GM18502 (cell line): ENCODE data around the gene UGT1A8.
"Not testable (repeated sequence)": the region's sequence is repeated elsewhere in the genome, so short reads cannot be mapped to it uniquely, and the experiment has no call there.

Source experiments
- ATAC-seq: cut with Tn5 transposase; IDR thresholded peaks from one replicate; pipeline ENCODE4 v1.9.1; 2021; ENCODE audit warnings: mild to moderate bottlenecking; ENCODE audit not compliant: unreplicated experiment, poor library complexity

Gene UGT1A8

DNA sequence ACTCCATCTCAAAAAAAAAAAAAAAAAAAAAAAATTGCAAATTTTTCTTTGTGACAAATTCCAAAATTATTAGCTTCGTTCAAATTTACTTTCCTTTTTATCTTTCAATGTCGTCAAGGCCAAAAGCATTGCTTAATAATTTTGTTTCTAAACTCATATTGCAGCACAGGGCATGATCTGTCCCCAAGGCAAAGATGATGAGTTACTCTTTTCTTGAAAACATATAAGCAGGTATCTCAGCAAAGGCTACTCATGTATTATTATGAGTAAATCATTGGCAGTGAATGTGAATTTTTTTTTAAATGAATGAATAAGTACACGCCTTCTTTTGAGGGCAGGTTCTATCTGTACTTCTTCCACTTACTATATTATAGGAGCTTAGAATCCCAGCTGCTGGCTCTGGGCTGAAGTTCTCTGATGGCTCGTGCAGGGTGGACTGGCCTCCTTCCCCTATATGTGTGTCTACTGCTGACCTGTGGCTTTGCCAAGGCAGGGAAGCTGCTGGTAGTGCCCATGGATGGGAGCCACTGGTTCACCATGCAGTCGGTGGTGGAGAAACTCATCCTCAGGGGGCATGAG is 64.2 kb downstream of the UGT1A8 start, which contains the start of gene UGT1A7:
TSS of gene UGT1A7 (plus strand) at position 381 of the 579 bp plus-strand sequence. CDS start at position 418, 37 bp downstream.
- no peak for ATAC-seq

DNA sequence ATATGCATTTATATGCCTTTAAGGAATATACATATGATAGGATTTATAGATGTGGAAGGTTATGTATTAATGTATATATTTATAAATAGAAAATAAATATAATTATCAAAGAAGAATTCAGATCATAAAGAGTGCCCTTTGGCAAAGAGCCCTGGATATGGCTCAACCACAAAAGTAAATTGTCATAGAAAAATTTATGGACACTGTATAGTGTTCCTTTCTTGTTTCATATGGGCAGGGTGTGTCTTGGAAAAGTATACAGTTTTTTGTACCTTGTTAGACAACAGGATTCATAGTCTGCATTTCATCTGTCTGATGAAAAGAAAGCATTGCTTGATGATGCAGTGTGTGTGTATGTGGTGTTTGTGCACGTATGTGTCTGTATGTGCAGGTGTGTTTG is 67.2 kb downstream of the UGT1A8 start:
- no peak for ATAC-seq

GRCh38 chr2:233686928-233687327 is 69.5 kb downstream of the UGT1A8 start:
- no peak for ATAC-seq

DNA sequence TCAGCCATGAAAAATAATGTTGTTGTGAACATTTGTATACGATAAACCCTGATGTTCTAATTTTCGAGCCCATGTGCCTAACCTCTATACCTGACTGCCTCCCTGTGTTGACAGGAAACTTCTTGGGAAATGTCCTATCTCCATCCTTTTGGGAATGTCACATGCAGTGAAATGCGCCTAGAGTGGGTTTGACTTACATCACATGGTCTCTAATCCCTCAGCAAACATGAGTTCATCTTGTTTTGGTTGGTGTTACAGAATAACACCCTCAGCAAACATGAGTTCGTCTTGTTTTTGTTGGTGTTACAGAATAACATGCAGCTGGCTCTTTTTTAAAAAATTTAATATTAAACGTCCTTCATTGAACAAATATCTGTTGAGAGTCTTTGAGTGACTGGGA is 70.9 kb downstream of the UGT1A8 start:
- ATAC-seq = no peak

- no peak for ATAC-seq
Measured at GRCh38 chr2:233689031-233689430, 71.6 kb downstream of the UGT1A8 start.

DNA sequence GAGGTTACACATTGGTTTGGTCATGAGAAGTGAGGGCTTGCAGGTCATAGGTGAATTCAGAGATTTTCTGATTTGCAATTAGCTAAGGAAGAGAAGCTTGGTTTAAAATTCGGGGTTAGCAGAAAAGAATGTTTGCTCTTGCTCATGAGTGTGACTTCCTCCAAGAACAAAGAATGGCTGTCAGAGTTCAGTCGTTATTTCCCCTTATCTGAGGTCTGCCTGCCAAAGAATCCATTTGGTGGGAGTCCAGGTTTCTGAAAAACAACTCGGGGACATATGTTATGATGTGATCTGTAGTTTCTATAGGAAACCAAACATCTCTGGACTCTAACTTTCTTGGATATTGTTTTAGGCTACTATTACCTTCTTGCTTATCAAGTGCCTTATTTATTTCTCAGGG is 72.1 kb downstream of the UGT1A8 start:
- ATAC-seq = no peak

DNA sequence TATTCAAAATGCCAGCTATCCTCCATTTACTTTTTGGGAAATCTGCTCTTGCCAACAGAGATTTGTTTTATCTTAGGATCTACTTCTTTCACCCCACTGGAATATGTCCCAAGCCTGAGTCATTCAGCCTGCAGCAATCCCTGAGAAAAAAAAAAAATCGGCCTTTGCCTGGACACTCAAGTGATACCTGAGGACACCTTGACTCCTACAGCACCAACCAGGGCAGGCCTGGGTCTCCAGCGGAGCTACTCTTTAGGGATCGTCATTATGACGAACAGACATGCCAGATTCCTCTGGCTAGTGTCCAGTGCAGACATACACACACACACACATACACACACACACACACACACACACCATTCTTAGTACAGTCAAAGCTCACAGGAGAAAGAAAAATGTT is 73.0 kb downstream of the UGT1A8 start:
- ATAC-seq = no peak

DNA sequence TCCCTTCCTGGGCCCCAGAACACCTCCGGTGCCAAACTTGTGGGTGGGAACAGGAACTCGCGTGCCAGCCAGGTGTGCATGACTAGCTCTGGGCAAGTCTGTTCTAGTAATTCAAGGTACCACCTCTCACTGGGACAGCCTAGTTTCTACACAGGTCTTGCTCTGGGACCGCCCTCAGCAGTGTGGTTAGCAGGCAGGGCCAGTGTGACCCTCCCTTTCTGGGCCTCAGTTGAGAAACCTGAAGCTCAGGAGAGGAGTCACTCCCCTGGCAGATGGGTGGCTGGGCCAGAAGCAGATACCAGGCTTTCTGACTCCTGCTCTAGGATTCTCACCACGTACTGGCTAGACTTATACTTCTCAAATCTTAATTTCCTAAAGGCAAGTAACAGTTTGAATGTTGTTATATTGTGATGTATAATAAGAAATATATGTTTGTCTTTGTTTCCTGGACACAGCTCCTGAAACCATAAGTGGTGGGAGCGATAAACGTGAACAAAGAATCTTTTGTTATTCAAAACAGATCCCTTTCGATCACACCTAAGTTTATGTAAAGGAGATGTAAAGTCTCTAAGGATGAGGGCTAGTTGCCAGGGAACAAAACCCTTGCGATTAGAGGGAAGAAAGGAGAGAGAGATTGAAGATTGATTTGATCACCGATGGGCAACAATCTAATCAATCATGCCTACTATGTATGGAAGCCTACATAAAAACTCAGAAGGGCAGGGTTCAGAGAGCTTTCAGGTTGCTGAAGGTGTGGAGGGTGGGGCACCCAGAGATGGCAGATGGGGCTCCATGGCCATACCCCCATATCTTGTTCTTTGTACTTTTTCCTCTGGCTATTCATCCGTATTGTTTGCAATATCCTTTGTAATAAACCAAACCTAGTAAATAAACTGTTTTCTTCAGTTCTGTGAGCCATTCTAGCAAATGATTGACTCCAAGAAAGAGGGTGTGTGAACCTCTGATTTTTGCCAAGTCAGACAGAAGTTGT is 74.3 kb downstream of the UGT1A8 start:
- no peak for ATAC-seq

DNA sequence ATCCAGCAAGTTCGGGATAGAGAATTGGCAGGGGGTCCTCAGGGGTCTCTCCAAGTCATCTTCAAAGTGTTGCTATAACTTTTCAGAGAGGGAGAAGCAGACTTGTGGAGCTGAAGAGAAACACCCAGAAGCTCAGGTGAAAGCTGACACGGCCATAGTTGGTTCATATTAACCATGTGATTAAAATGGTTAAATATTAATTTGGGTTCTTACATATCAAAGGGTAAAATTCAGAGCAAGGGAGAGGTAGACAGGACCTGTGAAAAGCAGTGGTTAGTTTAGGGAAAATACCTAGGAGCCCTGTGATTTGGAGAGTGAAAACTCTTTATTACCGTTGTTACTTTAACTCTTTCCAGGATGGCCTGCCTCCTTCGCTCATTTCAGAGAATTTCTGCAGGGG is 75.2 kb downstream of the UGT1A8 start, which contains the start of gene UGT1A6:
TSS of gene UGT1A6 (plus strand) at position 243 of the 400 bp plus-strand sequence. CDS start at position 358, 115 bp downstream.
- ATAC-seq = no peak

DNA sequence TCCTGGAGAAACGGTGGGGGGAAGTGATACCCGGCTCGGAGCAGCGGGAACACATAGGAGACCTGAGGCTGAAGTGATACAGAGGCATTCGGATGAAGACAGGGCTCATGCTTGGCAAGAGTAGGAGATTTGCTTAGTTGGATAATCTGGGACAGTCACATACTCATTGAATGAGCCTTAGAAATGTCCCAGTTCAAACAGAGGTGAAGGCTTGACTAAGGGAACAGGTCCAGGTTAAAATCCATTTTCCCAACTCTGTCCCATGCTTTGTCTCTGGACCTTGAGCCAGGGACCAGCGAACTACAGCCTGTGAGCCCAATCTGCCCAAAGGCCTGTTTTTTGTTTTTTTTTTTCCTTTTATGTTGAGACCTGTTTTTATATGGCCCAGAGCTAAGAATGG is 76.5 kb downstream of the UGT1A8 start:
- no peak for ATAC-seq

DNA sequence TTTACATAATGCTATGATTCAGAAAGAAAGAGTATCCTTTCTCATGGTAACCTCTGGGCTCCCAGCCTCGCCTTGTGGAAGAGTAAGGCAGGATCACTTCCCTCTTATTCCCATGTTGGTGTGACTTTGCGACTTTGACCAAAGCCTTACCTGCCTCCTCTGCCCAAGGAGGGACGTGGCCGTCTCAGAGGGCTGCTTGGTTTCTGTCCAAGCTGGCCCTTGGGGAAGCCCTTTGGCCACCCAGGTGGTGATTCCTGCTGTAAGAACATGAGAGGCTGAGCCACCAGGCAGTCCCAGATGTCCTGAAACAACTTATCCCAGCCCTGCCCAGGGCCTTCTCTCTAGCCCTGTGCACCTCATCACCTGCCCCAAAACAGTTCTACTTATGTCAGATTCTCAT is 81.3 kb downstream of the UGT1A8 start:
- no peak for ATAC-seq

DNA sequence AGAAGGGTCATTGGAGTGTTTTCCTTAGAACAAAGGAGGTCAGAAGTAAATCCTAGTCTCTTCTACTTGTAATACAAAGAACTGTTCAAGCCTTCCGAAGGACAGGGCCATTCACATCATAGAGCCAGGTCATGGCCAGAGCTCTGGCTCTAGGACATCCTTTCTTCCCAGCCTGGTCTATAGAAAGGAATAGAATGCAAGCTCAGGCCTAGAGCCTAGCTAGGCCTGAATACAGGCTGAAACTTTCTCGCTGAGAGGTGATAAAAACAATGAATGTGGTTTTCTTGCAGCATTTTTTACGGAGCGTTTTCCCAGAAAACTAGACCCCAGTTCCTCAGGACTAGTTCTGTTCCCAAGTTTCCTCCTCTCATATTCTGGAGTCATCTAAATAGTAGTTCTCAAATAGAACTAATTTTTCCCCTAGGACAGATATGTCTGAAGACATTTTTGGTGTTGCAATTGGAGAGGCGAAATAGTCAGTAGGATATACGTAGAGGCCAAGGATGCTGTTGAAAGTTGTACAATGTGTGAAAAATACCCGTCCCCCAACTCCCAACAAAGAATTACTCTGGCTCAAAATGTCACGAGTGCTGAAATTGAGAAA is 82.1 kb downstream of the UGT1A8 start:
- ATAC-seq = no peak

GRCh38 chr2:233700028-233700635 is 82.7 kb downstream of the UGT1A8 start:
- ATAC-seq = no peak

- ATAC-seq = not testable (repeated sequence)
Measured at GRCh38 chr2:233700842-233701241, 83.4 kb downstream of the UGT1A8 start.

DNA sequence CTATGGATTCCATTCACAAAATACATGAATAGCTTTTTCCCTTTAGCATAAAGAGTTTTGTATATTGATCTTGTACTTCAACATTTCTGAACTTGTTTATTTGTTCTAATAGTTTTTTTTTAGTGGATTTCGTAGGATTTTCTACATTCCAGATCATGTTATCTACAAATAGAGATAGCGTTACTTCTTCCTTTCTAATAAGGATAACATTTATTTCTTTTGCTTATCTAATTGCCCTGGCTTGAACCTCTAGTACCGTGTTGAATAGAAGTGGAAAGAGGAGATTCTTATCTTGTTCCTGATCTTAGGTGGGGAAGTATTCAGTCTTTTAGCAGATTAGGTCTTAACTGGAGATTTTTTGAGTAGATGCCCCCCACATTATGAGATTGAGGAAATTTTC is 84.8 kb downstream of the UGT1A8 start:
- ATAC-seq = no peak

- no peak for ATAC-seq
Measured at GRCh38 chr2:233705911-233706506, 88.6 kb downstream of the UGT1A8 start.

GRCh38 chr2:233706720-233707119 is 89.3 kb downstream of the UGT1A8 start:
- no peak for ATAC-seq

DNA sequence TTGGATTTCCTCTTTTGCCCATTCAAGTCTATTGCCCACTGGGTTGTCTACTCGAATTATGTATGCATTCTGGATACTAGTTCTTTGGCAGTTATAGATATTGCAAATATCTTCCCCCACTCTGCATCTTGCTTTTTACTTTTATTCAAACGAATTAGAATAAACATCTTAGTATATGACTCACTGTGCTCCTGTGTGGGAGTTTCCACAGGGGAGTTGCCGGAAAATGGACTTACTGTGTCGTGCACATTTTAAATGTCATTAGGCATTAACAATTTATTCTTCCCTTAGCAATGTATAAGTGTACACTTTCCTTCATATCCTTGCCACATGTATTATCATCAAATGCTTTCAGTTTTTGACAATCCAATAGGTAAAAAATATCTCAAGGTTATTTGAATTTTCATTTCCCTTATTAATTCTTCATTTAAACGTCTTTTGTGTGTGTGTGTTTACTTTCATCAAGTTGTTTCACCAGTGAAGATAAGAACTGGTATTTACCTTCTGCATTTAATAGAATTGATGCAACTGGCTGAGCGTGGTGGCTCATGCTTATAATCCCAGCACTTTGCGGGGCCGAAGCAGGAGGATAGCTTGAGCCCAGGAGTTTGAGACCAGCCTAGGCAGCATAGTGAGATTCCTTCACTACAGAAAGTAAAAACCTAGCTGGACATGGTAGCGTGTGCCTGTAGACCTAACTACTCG is 90.7 kb downstream of the UGT1A8 start:
- no peak for ATAC-seq

GRCh38 chr2:233708942-233709341 is 91.5 kb downstream of the UGT1A8 start:
- no peak for ATAC-seq
